CD4-positive, alpha-beta T cell treated with Interleukin-6 at 100 ng/mL for 8 hours (primary cell): ENCODE measurements around the gene CLEC2B.

Source experiments
- DNase-seq: peaks from one replicate; pipeline ENCODE4 v3.0.0-alpha.2; 2020; ENCODE audit warnings: mixed read lengths, low spot score

The CLEC2B gene

GRCh38 chr12:9868951-9869306 lies 225 bp downstream of the CLEC2B start:
- no peak for DNase-seq

- DNase-seq, result peak; percentile 13
These were observed 798 bp downstream of the CLEC2B start for GRCh38 chr12:9868311-9868801.

GRCh38 chr12:9867531-9867930 lies 1.6 kb downstream of the CLEC2B start:
- no peak for DNase-seq

- no peak for DNase-seq
These were observed 2.3 kb downstream of the CLEC2B start for GRCh38 chr12:9866860-9867269.

- DNase-seq, result peak; percentile 21
These were observed 4.1 kb downstream of the CLEC2B start for GRCh38 chr12:9864913-9865675.

GRCh38 chr12:9858135-9858534 lies 11.0 kb downstream of the CLEC2B start:
- DNase-seq, result no peak

GRCh38 chr12:9856894-9857293 lies 12.3 kb downstream of the CLEC2B start:
- no peak for DNase-seq

GRCh38 chr12:9856151-9856550 lies 13.0 kb downstream of the CLEC2B start:
- DNase-seq, result no peak

- DNase-seq, result no peak
These were observed 17.2 kb downstream of the CLEC2B start for GRCh38 chr12:9851927-9852326.

- DNase-seq, result no peak
These were observed 18.1 kb downstream of the CLEC2B start for GRCh38 chr12:9851050-9851449.

- DNase-seq, result no peak
These were observed 20.3 kb downstream of the CLEC2B start for GRCh38 chr12:9848899-9849298.

GRCh38 chr12:9843407-9843806 lies 25.7 kb downstream of the CLEC2B start:
- no peak for DNase-seq

GRCh38 chr12:9831720-9832119 lies 37.4 kb downstream of the CLEC2B start:
- DNase-seq, result no peak

GRCh38 chr12:9829982-9830381 lies 39.2 kb downstream of the CLEC2B start:
- no peak for DNase-seq

GRCh38 chr12:9829483-9829882 lies 39.7 kb downstream of the CLEC2B start:
- DNase-seq, result no peak

GRCh38 chr12:9827209-9827888 lies 41.8 kb downstream of the CLEC2B start, which contains the start of gene KLRF1:
KLRF1 (plus strand) TSS chr12:9827481; CDS start chr12:9827545, 64 bp downstream.
- no peak for DNase-seq

GRCh38 chr12:9820281-9820930 lies 48.7 kb downstream of the CLEC2B start:
- DNase-seq, result no peak

- peak; percentile 91 for DNase-seq
These were observed 55.0 kb downstream of the CLEC2B start for GRCh38 chr12:9813821-9814798.

GRCh38 chr12:9811621-9812020 lies 57.5 kb downstream of the CLEC2B start:
- no peak for DNase-seq

- DNase-seq, result no peak
These were observed 58.5 kb downstream of the CLEC2B start for GRCh38 chr12:9810671-9811070.

GRCh38 chr12:9809866-9810265 lies 59.3 kb downstream of the CLEC2B start:
- no peak for DNase-seq

GRCh38 chr12:9809338-9809737 lies 59.8 kb downstream of the CLEC2B start:
- DNase-seq, result no peak
